Endodermal cell (in vitro differentiated cells): ENCODE measurements around the gene IDNK. TPM values are rescaled to one million over a fixed set of nuclear protein-coding genes. Genes with fewer than 3 reads are reported as not detected.

ENCODE experiments used
- DNase-seq: peaks from one replicate; pipeline ENCODE4 v3.0.0-alpha.2; 2017
- H3K27ac ChIP-seq: 2 replicates; pipeline ENCODE4 v1.5.1; 2013; ENCODE audit warnings: mild to moderate bottlenecking, low read depth, low read length, moderate library complexity
- H3K27me3 ChIP-seq: 2 replicates; pipeline ENCODE4 v1.6.1; 2013; ENCODE audit warnings: mild to moderate bottlenecking, low read length, moderate library complexity; ENCODE audit not compliant: insufficient read depth, control insufficient read depth, poor library complexity, severe bottlenecking
- H3K36me3 ChIP-seq: 2 replicates; pipeline ENCODE4 v1.7.0; 2013; ENCODE audit warnings: mild to moderate bottlenecking, low read length, moderate library complexity; ENCODE audit not compliant: control insufficient read depth, insufficient read depth
- H3K4me1 ChIP-seq: one replicate; pipeline ENCODE4 v1.7.0; 2013; ENCODE audit warnings: low read length; ENCODE audit not compliant: control insufficient read depth, insufficient read depth
- H3K4me3 ChIP-seq: 2 replicates; pipeline ENCODE4 v1.5.1; 2013; ENCODE audit warnings: mild to moderate bottlenecking, low read length, moderate library complexity
- H3K9ac ChIP-seq: 2 replicates; pipeline ENCODE4 v1.6.1; 2013; ENCODE audit warnings: mild to moderate bottlenecking, low read length, moderate library complexity; ENCODE audit not compliant: poor library complexity, severe bottlenecking; ENCODE audit errors: extremely low read depth
- H3K9me3 ChIP-seq: 2 replicates; pipeline ENCODE4 v1.6.1; 2013; ENCODE audit warnings: mild to moderate bottlenecking, low read length, moderate library complexity; ENCODE audit not compliant: control insufficient read depth
- H3K27ac Mint-ChIP-seq: 2 replicates; pipeline ENCODE4 v1.8.0; 2020; ENCODE audit warnings: mixed read lengths
- H3K27me3 Mint-ChIP-seq: 2 replicates; pipeline ENCODE4 v1.8.0; 2021; ENCODE audit warnings: mild to moderate bottlenecking, mixed read lengths; ENCODE audit not compliant: insufficient read depth
- H3K36me3 Mint-ChIP-seq: 2 replicates; pipeline ENCODE4 v1.8.0; 2020; ENCODE audit warnings: low read depth, mixed read lengths
- H3K4me1 Mint-ChIP-seq: 2 replicates; pipeline ENCODE4 v1.8.0; 2020; ENCODE audit warnings: mixed read lengths
- H3K4me3 Mint-ChIP-seq: 2 replicates; pipeline ENCODE4 v1.8.0; 2020; ENCODE audit warnings: mild to moderate bottlenecking, moderate library complexity, mixed read lengths
- H3K9me3 Mint-ChIP-seq: 2 replicates; pipeline ENCODE4 v1.8.0; 2020; ENCODE audit warnings: mild to moderate bottlenecking, mixed read lengths
- CTCF ChIP-seq: fragments of 200-600 bp; sonication (generic); conservative IDR thresholded peaks from 2 replicates; pipeline ENCODE4 v1.5.0; 2021; ENCODE audit warnings: antibody characterized with exemption, mild to moderate bottlenecking
- WGBS, 2 experiments: methylation state at CpG; one replicate each; pipeline versions ENCODE4 v1.1.5 to v1.1.7; 2013; ENCODE audit warnings: missing lambda C conversion rate in 2 of 2, mixed read lengths in 1 of 2; ENCODE audit not compliant: insufficient coverage in 1 of 2, insufficient read length in 1 of 2; 5-methylcytosine and 5-hydroxymethylcytosine counted together
- total RNA-seq, 2 donors: library from RNA; stranded (reverse); fragmentation: NEBNext Ultra II Directional in 1 of 2; extraction: Animal tissue kit (Norgen Biotek cat#: 25700) in 1 of 2; gene quantifications; 2 replicates in 1 of 2; 3 replicates in 1 of 2; pipeline ENCODE4 v1.2.1, GENCODE V29; 2021

IDNK gene
- total RNA-seq, 2 donors from 2014 or later: 1.6 TPM

GRCh38 chr9:83662933-83663332 is 40.0 kb downstream of the IDNK start:
- no peak overlapping the region for H3K4me3 Mint-ChIP-seq
- H3K36me3 Mint-ChIP-seq: peaks cover 62% of the 10 kb centered on the region
- DNase-seq: no peak
- no peaks in the 10 kb centered on the region for H3K9me3 Mint-ChIP-seq
- no peak overlapping the region for H3K4me3 ChIP-seq
- no peaks in the 10 kb centered on the region for H3K27me3 Mint-ChIP-seq
- H3K4me1 Mint-ChIP-seq: no peaks in the 10 kb centered on the region
- peaks cover 2% of the 10 kb centered on the region for H3K4me1 ChIP-seq
- WGBS, 2 experiments: 98 to 100% methylated on average over 1 to 3 of the region's 3 CpGs
- H3K27ac ChIP-seq: no peak overlapping the region
- H3K27me3 ChIP-seq: no peaks in the 10 kb centered on the region
- H3K9ac ChIP-seq: no peak overlapping the region
- no peak overlapping the region for H3K27ac Mint-ChIP-seq
- no peak for TF ChIP-seq CTCF
- no peaks in the 10 kb centered on the region for H3K9me3 ChIP-seq
- peaks cover 95% of the 10 kb centered on the region for H3K36me3 ChIP-seq

- H3K27me3 Mint-ChIP-seq: no peaks in the 10 kb centered on the region
- H3K27ac Mint-ChIP-seq: no peak overlapping the region
- no peaks in the 10 kb centered on the region for H3K27me3 ChIP-seq
- H3K36me3 ChIP-seq: peaks cover 97% of the 10 kb centered on the region
- peaks cover 3% of the 10 kb centered on the region for H3K4me1 ChIP-seq
- 91 to 100% methylated on average over 3 to 5 of the region's 5 CpGs for WGBS, 2 experiments
- no peak overlapping the region for H3K4me3 Mint-ChIP-seq
- H3K36me3 Mint-ChIP-seq: peaks cover 69% of the 10 kb centered on the region
- no peak for TF ChIP-seq CTCF
- H3K9ac ChIP-seq: no peak overlapping the region
- H3K9me3 Mint-ChIP-seq: no peaks in the 10 kb centered on the region
- H3K9me3 ChIP-seq: no peaks in the 10 kb centered on the region
- peaks cover 2% of the 10 kb centered on the region for H3K4me1 Mint-ChIP-seq
- DNase-seq: no peak
- H3K4me3 ChIP-seq: no peak overlapping the region
- no peak overlapping the region for H3K27ac ChIP-seq
Measured at GRCh38 chr9:83665580-83666200, 42.7 kb downstream of the IDNK start.

GRCh38 chr9:83669067-83669466 is 46.1 kb downstream of the IDNK start:
- WGBS, 2 experiments: 89% methylated on average over 1 of the region's 1 CpG; no CpG with 5 or more reads in 1 of the 2 experiments
- no peaks in the 10 kb centered on the region for H3K27me3 Mint-ChIP-seq
- no peaks in the 10 kb centered on the region for H3K27me3 ChIP-seq
- no peak overlapping the region for H3K27ac ChIP-seq
- H3K9ac ChIP-seq: no peak overlapping the region
- H3K9me3 ChIP-seq: no peaks in the 10 kb centered on the region
- TF ChIP-seq CTCF: no peak
- H3K4me1 Mint-ChIP-seq: peaks cover 2% of the 10 kb centered on the region
- H3K36me3 Mint-ChIP-seq: peaks cover 76% of the 10 kb centered on the region
- peaks cover 3% of the 10 kb centered on the region for H3K4me1 ChIP-seq
- H3K9me3 Mint-ChIP-seq: no peaks in the 10 kb centered on the region
- peaks cover 95% of the 10 kb centered on the region for H3K36me3 ChIP-seq
- no peak overlapping the region for H3K27ac Mint-ChIP-seq
- DNase-seq: no peak
- H3K4me3 ChIP-seq: no peak overlapping the region
- no peak overlapping the region for H3K4me3 Mint-ChIP-seq
